Measurements from ENCODE around the gene BDKRB2.

DNA sequence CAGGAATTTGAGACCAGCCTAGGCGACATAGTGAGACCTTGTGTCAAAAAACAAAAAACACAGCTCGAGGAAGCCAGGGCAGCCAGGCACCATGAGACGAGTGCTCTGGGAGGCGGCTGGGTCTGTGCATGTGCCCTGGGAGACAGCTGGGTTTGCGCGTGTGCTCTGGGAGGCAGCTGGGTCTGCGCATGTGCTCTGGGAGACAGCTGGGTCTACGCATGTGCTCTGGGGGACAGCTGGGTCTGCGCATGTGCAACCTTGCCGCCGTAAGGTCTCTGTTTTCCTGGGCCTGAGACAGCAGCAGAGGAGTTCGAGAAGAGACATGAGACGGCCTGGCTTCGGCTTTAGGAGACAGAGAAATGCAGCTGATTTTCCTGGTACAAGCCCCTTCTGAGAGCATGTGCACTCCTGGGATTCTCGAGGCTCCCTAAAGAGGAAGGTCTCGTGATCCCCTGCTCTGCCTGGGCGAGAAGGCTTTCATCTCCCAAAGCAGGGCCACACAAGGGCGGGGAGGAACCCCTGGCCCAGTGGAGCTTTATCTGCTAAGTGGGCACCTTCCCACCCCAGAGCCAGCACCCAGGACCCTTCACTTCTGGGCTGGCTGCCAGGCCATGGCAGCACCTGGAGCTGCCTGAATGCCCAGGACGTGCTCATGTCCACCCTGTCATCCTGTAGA is 47.8 kb downstream of the BDKRB2 start:
- TF ChIP-seq, protein P1, sequence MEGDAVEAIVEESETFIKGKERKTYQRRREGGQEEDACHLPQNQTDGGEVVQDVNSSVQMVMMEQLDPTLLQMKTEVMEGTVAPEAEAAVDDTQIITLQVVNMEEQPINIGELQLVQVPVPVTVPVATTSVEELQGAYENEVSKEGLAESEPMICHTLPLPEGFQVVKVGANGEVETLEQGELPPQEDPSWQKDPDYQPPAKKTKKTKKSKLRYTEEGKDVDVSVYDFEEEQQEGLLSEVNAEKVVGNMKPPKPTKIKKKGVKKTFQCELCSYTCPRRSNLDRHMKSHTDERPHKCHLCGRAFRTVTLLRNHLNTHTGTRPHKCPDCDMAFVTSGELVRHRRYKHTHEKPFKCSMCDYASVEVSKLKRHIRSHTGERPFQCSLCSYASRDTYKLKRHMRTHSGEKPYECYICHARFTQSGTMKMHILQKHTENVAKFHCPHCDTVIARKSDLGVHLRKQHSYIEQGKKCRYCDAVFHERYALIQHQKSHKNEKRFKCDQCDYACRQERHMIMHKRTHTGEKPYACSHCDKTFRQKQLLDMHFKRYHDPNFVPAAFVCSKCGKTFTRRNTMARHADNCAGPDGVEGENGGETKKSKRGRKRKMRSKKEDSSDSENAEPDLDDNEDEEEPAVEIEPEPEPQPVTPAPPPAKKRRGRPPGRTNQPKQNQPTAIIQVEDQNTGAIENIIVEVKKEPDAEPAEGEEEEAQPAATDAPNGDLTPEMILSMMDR (IDR thresholded peaks at IDR 0.05; ENCODE audit: low read length), result no peak
- no peak for TF ChIP-seq EZH2 (optimal IDR thresholded peaks at IDR 0.05; ENCODE audit: low read depth, low read length)
- TF ChIP-seq EZH2phosphoT487 (IDR thresholded peaks at IDR 0.05; ENCODE audit: low read length), result no peak
